IMR-90 (cell line): Measurements from ENCODE around the gene RNF180. TPM values are rescaled to one million over a fixed set of nuclear protein-coding genes. Genes with fewer than 3 reads are reported as not detected.

Experiments used
- ATAC-seq: fragments of 200-7000 bp; cut with Tn5 transposase; 2 replicates; pipeline ENCODE4 v1.9.1; 2020; ENCODE audit warnings: low read depth, mild to moderate bottlenecking, moderate library complexity
- BruUV-seq: library from RNA; stranded (reverse); fragments of 400-500 nt; replicated peaks from 2 replicates; lab custom pipeline; 2021; lab: Mats Ljungman, UMichigan
- CTCF ChIA-PET: fragments of 300-600 bp; formaldehyde crosslinking; extraction: SDS; loops from one replicate; lab custom pipeline; 2021; ENCODE audit warnings: antibody characterized with exemption; lab: Yijun Ruan, JAX
- POLR2A ChIA-PET: fragments of 300-600 bp; sonication (Branson Sonifier 250); formaldehyde crosslinking; loops from one replicate; lab custom pipeline; 2022; ENCODE audit warnings: antibody characterized with exemption; ENCODE audit not compliant: unreplicated experiment; lab: Charles Lee
- DNase-seq: peaks from one replicate; pipeline ENCODE4 v3.0.0; 2013
- H2AFZ ChIP-seq: replicated peaks from 2 replicates; pipeline ENCODE3; 2013; ENCODE audit warnings: low read length, mild to moderate bottlenecking; ENCODE audit not compliant: poor library complexity
- H2AK5ac ChIP-seq: 2 replicates; pipeline ENCODE4 v1.6.1; 2013; ENCODE audit warnings: low read depth, low read length, inconsistent platforms
- H2AK9ac ChIP-seq: replicated peaks from 2 replicates; pipeline ENCODE3; 2013; ENCODE audit warnings: mild to moderate bottlenecking, low read depth, low read length, moderate library complexity; ENCODE audit not compliant: poor library complexity
- H2BK120ac ChIP-seq: 2 replicates; pipeline ENCODE4 v1.6.1; 2013; ENCODE audit warnings: low read depth, low read length, inconsistent platforms
- H2BK15ac ChIP-seq: 3 replicates; pipeline ENCODE4 v1.6.1; 2013; ENCODE audit warnings: low read depth, low read length, inconsistent platforms
- H2BK20ac ChIP-seq: 2 replicates; pipeline ENCODE4 v1.6.1; 2013; ENCODE audit warnings: low read depth, mild to moderate bottlenecking, inconsistent platforms, low read length, moderate library complexity
- H2BK5ac ChIP-seq: 2 replicates; pipeline ENCODE4 v1.6.1; 2013; ENCODE audit warnings: mild to moderate bottlenecking, low read depth, low read length, inconsistent platforms; ENCODE audit not compliant: poor library complexity, severe bottlenecking
- H3K14ac ChIP-seq: replicated peaks from 2 replicates; pipeline ENCODE4 v1.6.1; 2013; ENCODE audit warnings: low read depth, low read length, inconsistent platforms
- H3K18ac ChIP-seq: 2 replicates; pipeline ENCODE4 v1.6.1; 2013; ENCODE audit warnings: low read depth, low read length, control low read depth
- H3K23ac ChIP-seq: 2 replicates; pipeline ENCODE4 v1.6.1; 2013; ENCODE audit warnings: low read depth, low read length, inconsistent platforms
- H3K27ac ChIP-seq: 2 replicates; pipeline ENCODE4 v1.5.1; 2013; ENCODE audit warnings: mild to moderate bottlenecking, control low read depth, low read length; ENCODE audit not compliant: insufficient read depth
- H3K27me3 ChIP-seq: 2 replicates; pipeline ENCODE4 v1.6.1; 2013; ENCODE audit warnings: low read length; ENCODE audit not compliant: control insufficient read depth, insufficient read depth
- H3K36me3 ChIP-seq: 2 replicates; pipeline ENCODE4 v1.6.1; 2013; ENCODE audit warnings: low read length, mixed read lengths; ENCODE audit not compliant: control insufficient read depth, insufficient read depth
- H3K4ac ChIP-seq: 2 replicates; pipeline ENCODE4 v1.6.1; 2013; ENCODE audit warnings: low read depth, low read length, inconsistent platforms
- H3K4me1 ChIP-seq: 2 replicates; pipeline ENCODE4 v1.6.1; 2013; ENCODE audit warnings: low read length, mixed read lengths; ENCODE audit not compliant: control insufficient read depth, insufficient read depth
- H3K4me2 ChIP-seq: 2 replicates; pipeline ENCODE4 v1.6.1; 2013; ENCODE audit warnings: low read depth, mild to moderate bottlenecking, control low read depth, low read length, moderate library complexity
- H3K4me3 ChIP-seq: 2 replicates; pipeline ENCODE4 v1.5.1; 2013; ENCODE audit warnings: low read depth, mild to moderate bottlenecking, control low read depth, low read length, moderate library complexity; ENCODE audit not compliant: insufficient read depth
- H3K56ac ChIP-seq: 2 replicates; pipeline ENCODE4 v1.6.1; 2013; ENCODE audit warnings: low read length, inconsistent platforms; ENCODE audit not compliant: insufficient read depth; ENCODE audit errors: extremely low read depth
- H3K79me1 ChIP-seq, 2 experiments: 2 replicates each; pipeline ENCODE4 v1.6.1; 2013; ENCODE audit warnings: low read length in 2 of 2, inconsistent platforms in 1 of 2, low read depth in 1 of 2
- H3K9ac ChIP-seq: 2 replicates; pipeline ENCODE4 v1.6.1; 2013; ENCODE audit warnings: low read depth, low read length, control low read depth
- H3K9me1 ChIP-seq: 2 replicates; pipeline ENCODE4 v1.6.1; 2013; ENCODE audit warnings: low read length, inconsistent platforms; ENCODE audit not compliant: insufficient read depth
- H3K9me3 ChIP-seq: 2 replicates; pipeline ENCODE4 v1.6.1; 2013; ENCODE audit warnings: low read length; ENCODE audit not compliant: control insufficient read depth, insufficient read depth
- H4K20me1 ChIP-seq: 2 replicates; pipeline ENCODE4 v1.6.1; 2013; ENCODE audit warnings: low read length, inconsistent platforms; ENCODE audit not compliant: insufficient read depth
- H4K5ac ChIP-seq: 2 replicates; pipeline ENCODE4 v1.6.1; 2013; ENCODE audit warnings: mild to moderate bottlenecking, low read depth, low read length, control low read depth
- H4K8ac ChIP-seq, 2 experiments: 2 replicates each; pipeline ENCODE4 v1.6.1; 2013; ENCODE audit warnings: low read depth in 2 of 2, low read length in 2 of 2, control low read depth in 1 of 2, inconsistent platforms in 1 of 2
- H4K91ac ChIP-seq: 2 replicates; pipeline ENCODE4 v1.6.1; 2013; ENCODE audit warnings: low read depth, low read length, inconsistent platforms; ENCODE audit not compliant: insufficient read depth
- BHLHE40 ChIP-seq: fragments of 150-350 bp; IDR thresholded peaks from 2 replicates; pipeline ENCODE4 v1.6.1; 2016; ENCODE audit warnings: mild to moderate bottlenecking, low read depth, low read length
- CEBPB ChIP-seq: IDR thresholded peaks from 2 replicates; pipeline ENCODE4 v1.6.1; 2012; ENCODE audit warnings: low read depth, low read length, improper control_type of control experiment
- CHD1 ChIP-seq: IDR thresholded peaks from 2 replicates; pipeline ENCODE4 v1.6.1; 2012; ENCODE audit warnings: low read depth, low read length, improper control_type of control experiment
- ELK1 ChIP-seq: fragments of 150-350 bp; IDR thresholded peaks from 2 replicates; pipeline ENCODE4 v1.6.1; 2016; ENCODE audit warnings: low read depth, mild to moderate bottlenecking, low read length, moderate library complexity, borderline replicate concordance
- FOS ChIP-seq: fragments of 150-350 bp; IDR thresholded peaks from 2 replicates; pipeline ENCODE4 v1.6.1; 2016; ENCODE audit warnings: low read depth, low read length
- MAFK ChIP-seq: IDR thresholded peaks from 2 replicates; pipeline ENCODE4 v1.6.1; 2012; ENCODE audit warnings: low read depth, low read length, improper control_type of control experiment
- MAZ ChIP-seq: IDR thresholded peaks from 2 replicates; pipeline ENCODE4 v1.6.1; 2012; ENCODE audit warnings: low read depth, mild to moderate bottlenecking, low read length, improper control_type of control experiment, moderate library complexity, borderline replicate concordance
- MXI1 ChIP-seq: IDR thresholded peaks from 2 replicates; pipeline ENCODE4 v1.6.1; 2012; ENCODE audit warnings: low read depth, mild to moderate bottlenecking, low read length, moderate library complexity, borderline replicate concordance
- NFE2L2 ChIP-seq: fragments of 150-350 bp; IDR thresholded peaks from 2 replicates; pipeline ENCODE4 v1.6.1; 2016; ENCODE audit warnings: low read depth, mild to moderate bottlenecking, low read length
- POLR2A ChIP-seq: IDR thresholded peaks from 2 replicates; pipeline ENCODE4 v1.6.1; 2012; ENCODE audit warnings: mild to moderate bottlenecking, low read depth, low read length
- RAD21 ChIP-seq: IDR thresholded peaks from 2 replicates; pipeline ENCODE4 v1.6.1; 2012; ENCODE audit warnings: low read length, improper control_type of control experiment
- RCOR1 ChIP-seq: IDR thresholded peaks from 2 replicates; pipeline ENCODE4 v1.6.1; 2012; ENCODE audit warnings: mild to moderate bottlenecking, low read length, improper control_type of control experiment; ENCODE audit not compliant: insufficient replicate concordance
- RFX5 ChIP-seq: IDR thresholded peaks from 2 replicates; pipeline ENCODE4 v1.8.0; 2012; ENCODE audit warnings: low read depth, mild to moderate bottlenecking, low read length, moderate library complexity
- SMC3 ChIP-seq: fragments of 150-350 bp; IDR thresholded peaks from 2 replicates; pipeline ENCODE4 v1.6.1; 2016; ENCODE audit warnings: low read depth, mild to moderate bottlenecking, antibody characterized with exemption, low read length, moderate library complexity
- USF2 ChIP-seq: fragments of 150-350 bp; IDR thresholded peaks from 2 replicates; pipeline ENCODE4 v1.6.1; 2017; ENCODE audit warnings: mild to moderate bottlenecking, antibody characterized with exemption, low read length, low read depth
- WGBS, 2 experiments: methylation state at CpG; one replicate each; pipeline versions ENCODE4 v1.1.5 to v1.1.7; 2013; ENCODE audit warnings: missing lambda C conversion rate in 2 of 2; ENCODE audit not compliant: insufficient read length in 1 of 2; ENCODE audit errors: extremely low coverage in 2 of 2; 5-methylcytosine and 5-hydroxymethylcytosine counted together
- dilution Hi-C: fragments of 300-500 bp; cut with HindIII; formaldehyde crosslinking; loops from one replicate; pipeline ENCODE4 v1.14.3; 2018; ENCODE audit warnings: low sequenced_read_pairs; ENCODE audit not compliant: unreplicated experiment
- in situ Hi-C: fragments of 300-500 bp; cut with MboI; formaldehyde crosslinking; loops from 3 replicates; pipeline ENCODE4 v1.14.3; 2019; ENCODE audit warnings: low sequenced_read_pairs, inconsistent platforms, mixed read lengths
- intact Hi-C: fragments of 100-400 bp; cut with micrococcal nuclease; formaldehyde crosslinking; loops from 2 replicates; pipeline ENCODE4 v1.10.0; 2022
- polyA plus RNA-seq, 3 experiments: library from polyadenylated mRNA; depleted of rRNA; stranded (reverse); fragments of >200 nt; gene quantifications; 2 replicates each; pipeline ENCODE4 v1.2.3, GENCODE V29; 2012; ENCODE audit warnings: low replicate concordance in 1 of 3
- total RNA-seq: library from RNA; depleted of rRNA; stranded (reverse); fragments of >200 nt; gene quantifications from 2 replicates; pipeline ENCODE4 v1.2.3, GENCODE V29; 2012

RNF180 gene
- total and polyA plus RNA-seq, 2 of the 4 experiments (the other 2 are of a cell fraction), result 0.02 to 0.36 TPM

GRCh38 chr5:64269164-64269563, 103.5 kb downstream of the RNF180 start:
- ATAC-seq (no peak), DNase-seq (no peak)
- no peaks in the 10 kb centered on the region for H3K27me3 ChIP-seq
- no peaks in the 10 kb centered on the region for H4K20me1 ChIP-seq
- no peak overlapping the region for H2BK120ac ChIP-seq
- H3K9ac ChIP-seq, result no peak overlapping the region
- H2BK20ac ChIP-seq, result no peak overlapping the region
- no peak overlapping the region for H4K8ac ChIP-seq
- no peak overlapping the region for H3K4ac ChIP-seq
- ChIA-PET POLR2A (no interaction called here), CTCF (no interaction called here)
- H2AK9ac ChIP-seq, result no peak overlapping the region
- no peak overlapping the region for H3K27ac ChIP-seq
- no peaks in the 10 kb centered on the region for H3K9me1 ChIP-seq
- H3K56ac ChIP-seq, result no peak overlapping the region
- no TSS peak for BruUV-seq
- no peaks in the 10 kb centered on the region for H3K36me3 ChIP-seq
- no peak overlapping the region for H4K5ac ChIP-seq
- in situ Hi-C loops (no loop called here), intact Hi-C loops (no loop called here), dilution Hi-C loops (no loop called here)
- no peak overlapping the region for H2AK5ac ChIP-seq
- 100% methylated on average over 1 of the region's 4 CpGs; no CpG with 5 or more reads in 1 of the 2 experiments for WGBS, 2 experiments
- H3K9me3 ChIP-seq, result no peaks in the 10 kb centered on the region
- H2AFZ ChIP-seq, result no peak overlapping the region
- no peak overlapping the region for H3K4me3 ChIP-seq
- no peak overlapping the region for H3K18ac ChIP-seq
- H3K4me2 ChIP-seq, result no peak overlapping the region
- H3K23ac ChIP-seq, result no peak overlapping the region
- H2BK15ac ChIP-seq, result no peak overlapping the region
- H3K4me1 ChIP-seq, result no peaks in the 10 kb centered on the region
- H3K79me1 ChIP-seq, result no peaks in the 10 kb centered on the region
- no peak overlapping the region for H3K14ac ChIP-seq
- no peak overlapping the region for H2BK5ac ChIP-seq
- TF ChIP-seq FOS, result no peak
- TF ChIP-seq MAFK, result no peak
- TF ChIP-seq RCOR1, result no peak
- TF ChIP-seq MXI1, result no peak
- TF ChIP-seq USF2, result no peak
- TF ChIP-seq SMC3, result no peak
- TF ChIP-seq NFE2L2, result no peak
- TF ChIP-seq POLR2A, result no peak
- no peak for TF ChIP-seq CEBPB
- TF ChIP-seq BHLHE40, result no peak
- TF ChIP-seq RAD21, result no peak
- no peak for TF ChIP-seq ELK1
- TF ChIP-seq CHD1, result no peak
- TF ChIP-seq MAZ, result no peak
- TF ChIP-seq RFX5, result no peak
- H4K91ac ChIP-seq, result no peak overlapping the region
